Measurements from ENCODE around the gene ZNF337. TPM values are rescaled to one million over a fixed set of nuclear protein-coding genes. Genes with fewer than 3 reads are reported as not detected.
A peak's percentile ranks its signal among the peaks of the same experiment; 100 is the strongest.

ZNF337 gene
- total RNA-seq, 3 donors from 2014 or later: 16.3 to 25.9 (median 20.0) TPM

DNA sequence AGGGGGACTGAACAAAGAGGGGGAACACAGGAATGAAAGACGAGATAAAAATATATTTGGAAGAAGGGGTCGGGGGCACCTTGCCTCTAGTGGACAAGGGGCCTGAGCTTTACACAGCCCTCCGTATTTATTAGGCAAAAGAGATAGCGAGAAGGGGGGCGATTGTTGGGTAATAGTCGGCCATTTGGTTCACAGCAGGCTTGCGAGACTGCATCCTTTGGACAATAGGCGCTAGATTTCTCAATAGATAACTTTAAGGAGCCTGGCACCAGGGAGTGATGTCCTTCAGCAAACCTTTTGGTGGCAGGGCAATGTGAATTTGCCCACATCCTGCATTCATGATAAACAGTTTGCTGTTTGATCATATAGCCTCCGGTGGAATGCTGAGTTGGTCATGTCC lies 69.9 kb downstream of the ZNF337 start:
- no peak overlapping the region for H3K4me3 ChIP-seq
- H3K36me3 ChIP-seq: no peaks in the 10 kb centered on the region
- no peak for DNase-seq (ENCODE audit: low spot score in 2 of 2)
- no peaks in the 10 kb centered on the region for H3K27me3 ChIP-seq
- no peaks in the 10 kb centered on the region for H3K9me3 ChIP-seq
- peaks cover 5% of the 10 kb centered on the region in 2 donors for H3K4me1 ChIP-seq
- no peak overlapping the region for H3K27ac ChIP-seq
- TF ChIP-seq, protein P1, sequence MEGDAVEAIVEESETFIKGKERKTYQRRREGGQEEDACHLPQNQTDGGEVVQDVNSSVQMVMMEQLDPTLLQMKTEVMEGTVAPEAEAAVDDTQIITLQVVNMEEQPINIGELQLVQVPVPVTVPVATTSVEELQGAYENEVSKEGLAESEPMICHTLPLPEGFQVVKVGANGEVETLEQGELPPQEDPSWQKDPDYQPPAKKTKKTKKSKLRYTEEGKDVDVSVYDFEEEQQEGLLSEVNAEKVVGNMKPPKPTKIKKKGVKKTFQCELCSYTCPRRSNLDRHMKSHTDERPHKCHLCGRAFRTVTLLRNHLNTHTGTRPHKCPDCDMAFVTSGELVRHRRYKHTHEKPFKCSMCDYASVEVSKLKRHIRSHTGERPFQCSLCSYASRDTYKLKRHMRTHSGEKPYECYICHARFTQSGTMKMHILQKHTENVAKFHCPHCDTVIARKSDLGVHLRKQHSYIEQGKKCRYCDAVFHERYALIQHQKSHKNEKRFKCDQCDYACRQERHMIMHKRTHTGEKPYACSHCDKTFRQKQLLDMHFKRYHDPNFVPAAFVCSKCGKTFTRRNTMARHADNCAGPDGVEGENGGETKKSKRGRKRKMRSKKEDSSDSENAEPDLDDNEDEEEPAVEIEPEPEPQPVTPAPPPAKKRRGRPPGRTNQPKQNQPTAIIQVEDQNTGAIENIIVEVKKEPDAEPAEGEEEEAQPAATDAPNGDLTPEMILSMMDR (IDR thresholded peaks at IDR 0.05): no peak
- TF ChIP-seq POLR2A (IDR thresholded peaks at IDR 0.05) (no peak), POLR2AphosphoS5 (IDR thresholded peaks at IDR 0.05) (no peak)
- intact Hi-C loops (cut with DNase I; ENCODE audit: low total_unique reads): no loop called here

DNA sequence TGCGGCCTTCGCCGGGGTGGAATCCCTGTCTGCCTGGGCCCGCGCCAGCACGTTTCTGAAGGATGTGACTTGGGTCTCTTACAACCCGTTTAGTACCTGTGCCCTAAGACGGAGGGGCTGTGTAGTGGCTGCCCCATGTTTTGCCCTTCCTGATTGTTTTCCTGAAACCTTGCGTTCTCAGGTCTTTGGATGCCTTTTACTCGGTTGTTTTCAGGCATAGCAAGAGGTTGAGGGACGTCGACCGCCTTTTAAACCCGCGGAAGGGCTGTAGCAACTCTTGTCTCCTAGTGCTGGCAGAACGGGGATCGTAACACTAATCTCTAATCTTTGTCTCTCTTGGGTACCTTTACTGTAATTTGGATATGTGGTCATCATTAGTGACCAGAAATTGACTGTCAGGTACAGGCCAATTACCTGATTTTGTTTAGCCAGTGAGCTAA lies 72.1 kb downstream of the ZNF337 start:
- H3K27me3 ChIP-seq: no peaks in the 10 kb centered on the region
- no peaks in the 10 kb centered on the region for H3K36me3 ChIP-seq
- no peaks in the 10 kb centered on the region for H3K9me3 ChIP-seq
- peak overlapping the region; percentile 96 to 98 for H3K27ac ChIP-seq
- peak; percentile 41 to 62 for DNase-seq (ENCODE audit: low spot score in 2 of 2)
- no peak for TF ChIP-seq POLR2AphosphoS5 (IDR thresholded peaks at IDR 0.05)
- TF ChIP-seq, protein P1 (IDR thresholded peaks at IDR 0.05): no peak
- no peak for TF ChIP-seq POLR2A (IDR thresholded peaks at IDR 0.05)
- intact Hi-C loops (cut with DNase I; ENCODE audit: low total_unique reads): no loop called here
- H3K4me1 ChIP-seq: peaks cover 5% of the 10 kb centered on the region in 2 donors
- H3K4me3 ChIP-seq: peak overlapping the region; percentile 81 to 99 (median 94)

Other genes with a start within 250 kb of the ZNF337 start
- gene NINL, start 111.3 kb downstream of the ZNF337 start, total RNA-seq: 10 to 100 TPM in 2 of 3 donors, 1 to 10 TPM in 1; 6.9 to 15.5 (median 12.8) TPM
- gene NANP, start 72.8 kb downstream of the ZNF337 start, total RNA-seq: 1 to 10 TPM; 3.8 to 5.7 (median 5.2) TPM